ENCODE results near the gene PAXX.
"Not testable (repeated sequence)": the region's sequence is repeated elsewhere in the genome, so short reads cannot be mapped to it uniquely, and the experiment has no call there.

The PAXX gene

DNA sequence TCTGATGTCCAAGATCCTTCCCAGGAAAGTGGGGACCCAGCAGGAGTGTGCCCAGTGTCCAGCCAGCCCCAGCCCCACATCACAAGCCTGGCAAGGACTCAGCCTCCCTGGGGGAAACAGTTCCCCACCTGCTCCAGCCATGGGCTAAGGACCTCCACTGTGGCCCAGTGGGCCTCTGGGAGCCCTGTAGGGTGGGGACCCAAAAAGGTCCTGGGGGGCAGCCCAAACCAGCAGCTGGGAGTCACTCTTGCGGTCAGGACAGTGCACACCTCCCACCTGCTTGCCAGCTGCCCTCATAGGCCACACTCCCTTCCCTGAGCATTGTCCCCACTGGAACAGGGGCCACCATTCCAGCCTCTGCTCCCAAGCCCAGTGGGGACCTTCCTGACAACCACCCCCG, 34.2 kb downstream of the PAXX start:
- H3K4me1 ChIP-seq (ENCODE audit: insufficient read depth, low read length): no peaks in the 10 kb centered on the region; the same call in 1 of the 2 replicates
- no peak overlapping the region for H3K9ac ChIP-seq (ENCODE audit: low read depth, low read length)
- H3K36me3 ChIP-seq (ENCODE audit: insufficient read depth, low read length): no peaks in the 10 kb centered on the region
- no peaks in the 10 kb centered on the region for H3K9me3 ChIP-seq (ENCODE audit: control insufficient read depth, insufficient read depth, low read length)

DNA sequence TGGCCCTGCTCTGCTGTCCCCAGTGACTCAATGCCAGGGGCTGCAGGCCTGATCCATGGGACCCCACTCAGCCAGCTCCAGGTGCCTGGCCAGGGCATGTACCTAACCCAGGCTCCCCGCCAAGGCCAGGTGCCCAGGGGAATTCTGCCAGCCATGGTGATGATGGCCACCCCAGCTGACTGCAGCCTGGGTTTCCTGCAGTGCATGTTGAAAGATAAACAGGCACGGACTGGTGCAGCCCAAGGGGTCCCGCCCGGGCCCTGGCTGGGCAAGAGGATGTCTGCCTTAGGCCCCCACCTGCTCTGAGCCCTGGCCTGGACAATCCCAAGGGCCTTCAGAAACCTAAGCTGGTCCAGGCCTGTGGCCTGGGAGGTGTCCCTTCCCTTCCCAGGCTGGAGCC, 34.6 kb downstream of the PAXX start:
- H3K4me1 ChIP-seq (ENCODE audit: insufficient read depth, low read length): no peaks in the 10 kb centered on the region; the same call in 1 of the 2 replicates
- H3K36me3 ChIP-seq (ENCODE audit: insufficient read depth, low read length): no peaks in the 10 kb centered on the region
- H3K9me3 ChIP-seq (ENCODE audit: control insufficient read depth, insufficient read depth, low read length): no peaks in the 10 kb centered on the region
- no peak overlapping the region for H3K9ac ChIP-seq (ENCODE audit: low read depth, low read length)

DNA sequence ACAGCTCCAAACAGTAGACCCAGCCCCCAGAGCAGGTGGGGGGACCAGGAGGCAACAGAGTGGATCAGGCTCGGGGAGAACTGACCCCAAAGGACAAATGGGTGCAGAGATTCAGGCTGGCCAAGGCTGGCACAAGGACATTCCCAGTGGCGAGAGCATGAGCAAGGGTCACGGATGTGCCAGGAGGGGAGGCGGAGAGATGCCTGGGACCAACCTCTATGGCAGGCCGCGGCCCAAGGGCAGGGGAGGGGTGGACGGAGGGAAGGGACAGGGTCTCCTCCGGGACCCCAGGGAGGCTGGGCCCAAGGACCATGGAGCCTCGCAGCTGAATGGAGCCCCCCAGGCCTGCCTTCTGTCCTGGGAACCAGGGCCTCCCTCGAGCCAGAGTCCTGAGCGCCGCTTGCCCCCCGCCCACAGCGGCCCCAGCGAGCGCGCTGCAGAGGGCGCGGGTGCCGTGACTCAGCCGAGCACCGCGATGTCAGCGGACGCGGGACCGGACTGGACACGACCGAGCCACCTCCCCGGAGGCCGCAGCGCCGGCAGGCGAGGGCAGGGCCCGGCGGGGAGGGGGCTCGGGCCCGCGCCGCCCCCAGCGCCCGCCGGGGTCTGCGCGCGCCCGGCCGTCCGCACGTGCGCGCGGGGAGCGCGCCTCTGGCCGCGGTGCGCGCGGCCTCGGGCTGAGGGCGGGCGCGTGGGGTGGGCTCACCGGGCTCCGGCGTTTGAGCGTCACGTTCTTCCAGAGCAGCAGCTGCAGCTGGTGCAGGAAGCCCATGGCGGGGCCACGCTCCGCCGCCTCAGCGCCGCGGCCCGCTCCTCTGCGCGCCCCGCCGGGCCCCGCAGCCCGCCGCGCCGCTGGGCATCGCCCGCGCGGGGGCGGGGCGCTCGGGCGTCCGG, 35.4 kb downstream of the PAXX start, which contains the start of gene ABCA2:
TSS of gene ABCA2 (minus strand) at position 869 of the 894 bp plus-strand sequence. CDS start at position 772, 97 bp downstream.
- Histone ChIP-seq H3K4me1 (ENCODE audit: insufficient read depth, low read length) (no peaks in the 10 kb centered on the region; the same call in 1 of the 2 replicates), H3K9ac (ENCODE audit: low read depth, low read length) (peak within 1 kb of the TSS; percentile 61), H3K36me3 (ENCODE audit: insufficient read depth, low read length) (no peaks in the 10 kb centered on the region), H3K9me3 (ENCODE audit: control insufficient read depth, insufficient read depth, low read length) (no peaks in the 10 kb centered on the region)

DNA sequence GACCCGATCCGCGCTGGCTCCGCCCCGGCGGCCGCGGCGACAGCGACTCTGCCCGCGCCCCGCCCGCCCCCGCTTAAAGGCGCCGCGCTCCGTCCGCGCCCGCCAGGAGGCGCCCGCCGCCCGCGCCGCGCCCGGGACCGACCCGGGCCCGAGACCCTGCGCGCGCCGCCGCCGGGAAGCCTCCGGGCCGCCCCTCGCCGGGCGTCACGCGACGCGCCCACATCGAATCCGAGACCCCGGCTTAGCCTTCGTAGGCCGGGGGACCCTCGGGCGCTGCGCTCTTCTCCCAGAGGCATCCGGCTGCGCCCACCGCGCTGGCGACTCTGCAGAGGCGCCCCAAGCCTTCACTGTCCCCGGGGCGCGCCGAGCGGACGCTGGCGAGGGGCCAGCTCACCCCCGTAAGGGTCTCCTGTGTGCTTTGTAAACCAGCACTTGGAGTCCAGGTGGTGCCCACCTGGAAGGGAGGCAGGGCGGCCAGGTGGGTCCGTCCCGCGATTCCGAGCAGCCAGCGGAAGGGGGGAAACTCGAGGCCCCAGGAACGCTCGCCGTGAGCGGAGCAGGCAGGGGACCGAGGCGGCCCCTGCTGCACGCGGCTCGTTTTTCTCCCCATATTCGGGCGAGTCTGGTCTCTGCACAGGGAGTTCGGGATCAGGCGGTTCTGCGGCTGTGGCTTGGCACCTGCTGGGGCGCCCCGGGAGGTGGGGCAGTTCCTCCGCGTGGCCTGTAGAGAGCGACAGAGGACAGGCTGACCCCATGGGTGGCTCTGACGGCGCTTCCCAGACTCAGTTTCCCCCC, 36.2 kb downstream of the PAXX start:
- Histone ChIP-seq H3K9me3 (ENCODE audit: control insufficient read depth, insufficient read depth, low read length) (no peaks in the 10 kb centered on the region), H3K4me1 (ENCODE audit: insufficient read depth, low read length) (no peaks in the 10 kb centered on the region; the same call in 1 of the 2 replicates), H3K36me3 (ENCODE audit: insufficient read depth, low read length) (no peaks in the 10 kb centered on the region), H3K9ac (ENCODE audit: low read depth, low read length) (peak overlapping the region; percentile 61)

DNA sequence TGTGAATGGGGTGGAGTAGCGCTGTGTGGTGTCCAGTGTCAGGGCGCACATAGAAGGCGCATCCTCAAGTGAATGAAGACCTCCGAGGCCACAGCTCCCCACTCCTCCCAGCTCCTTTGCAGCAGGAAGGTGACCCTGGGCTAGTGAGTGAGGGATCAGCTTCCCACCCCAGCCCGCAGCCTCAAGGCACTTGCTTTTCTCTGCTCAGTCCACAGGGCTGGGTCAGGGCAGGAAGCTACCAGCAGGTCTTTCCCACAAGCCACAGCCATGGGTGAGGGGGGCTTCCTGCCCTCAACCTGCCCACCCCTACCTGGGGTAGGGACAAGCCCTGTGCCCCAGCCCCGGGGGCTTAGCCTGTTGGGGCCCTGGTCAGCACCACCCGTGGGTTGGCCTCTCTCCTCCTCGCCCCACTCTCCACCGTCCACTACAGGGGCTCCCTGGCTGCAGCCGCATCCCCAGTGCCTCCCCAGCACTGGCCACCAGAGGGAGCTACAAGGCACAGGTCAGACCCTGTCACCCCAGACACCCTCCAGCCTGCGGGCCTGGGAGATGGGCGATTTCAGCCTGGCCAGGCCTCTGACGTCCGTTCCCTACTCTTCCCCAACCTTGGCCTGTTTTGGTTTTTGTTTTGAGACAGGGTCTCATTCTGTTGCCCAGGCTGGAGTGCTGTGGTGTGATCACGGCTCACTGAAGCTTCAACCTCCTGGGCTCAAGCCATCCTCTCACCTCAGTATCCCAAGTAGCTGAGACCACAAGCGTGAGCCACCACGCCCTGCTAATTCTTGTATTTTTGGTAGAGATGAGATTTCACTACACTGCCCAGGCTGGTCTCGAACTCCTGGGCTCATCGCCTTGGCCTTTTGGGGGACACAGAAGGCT, 37.1 kb downstream of the PAXX start:
- no peaks in the 10 kb centered on the region for H3K9me3 ChIP-seq (ENCODE audit: control insufficient read depth, insufficient read depth, low read length)
- no peaks in the 10 kb centered on the region; the same call in 1 of the 2 replicates for H3K4me1 ChIP-seq (ENCODE audit: insufficient read depth, low read length)
- peak overlapping the region; percentile 61; the same call in 1 of the 2 replicates for H3K9ac ChIP-seq (ENCODE audit: low read depth, low read length)
- no peaks in the 10 kb centered on the region for H3K36me3 ChIP-seq (ENCODE audit: insufficient read depth, low read length)

DNA sequence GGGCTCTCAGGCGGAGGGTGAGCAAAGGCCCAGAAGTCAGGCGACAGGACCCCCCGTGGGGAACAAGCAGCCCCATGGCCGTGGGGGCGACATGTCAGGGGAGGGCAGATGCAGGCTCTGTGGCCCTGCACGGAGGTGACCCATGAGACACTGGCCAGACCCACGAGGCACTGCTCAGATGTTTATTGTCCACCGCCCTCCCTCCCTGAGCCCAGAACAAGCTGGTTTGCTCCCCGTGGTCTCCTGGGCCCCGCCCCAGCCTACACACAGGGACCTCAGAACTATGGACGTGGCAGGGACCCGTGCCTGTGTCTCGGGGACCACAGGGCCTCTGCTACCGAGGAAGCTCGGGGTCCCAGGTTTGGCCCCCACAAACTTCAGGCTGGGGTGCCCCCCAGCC, 37.8 kb downstream of the PAXX start:
- Histone ChIP-seq H3K9ac (ENCODE audit: low read depth, low read length) (no peak overlapping the region), H3K4me1 (ENCODE audit: insufficient read depth, low read length) (no peaks in the 10 kb centered on the region; the same call in 1 of the 2 replicates), H3K9me3 (ENCODE audit: control insufficient read depth, insufficient read depth, low read length) (no peaks in the 10 kb centered on the region), H3K36me3 (ENCODE audit: insufficient read depth, low read length) (no peaks in the 10 kb centered on the region)

DNA sequence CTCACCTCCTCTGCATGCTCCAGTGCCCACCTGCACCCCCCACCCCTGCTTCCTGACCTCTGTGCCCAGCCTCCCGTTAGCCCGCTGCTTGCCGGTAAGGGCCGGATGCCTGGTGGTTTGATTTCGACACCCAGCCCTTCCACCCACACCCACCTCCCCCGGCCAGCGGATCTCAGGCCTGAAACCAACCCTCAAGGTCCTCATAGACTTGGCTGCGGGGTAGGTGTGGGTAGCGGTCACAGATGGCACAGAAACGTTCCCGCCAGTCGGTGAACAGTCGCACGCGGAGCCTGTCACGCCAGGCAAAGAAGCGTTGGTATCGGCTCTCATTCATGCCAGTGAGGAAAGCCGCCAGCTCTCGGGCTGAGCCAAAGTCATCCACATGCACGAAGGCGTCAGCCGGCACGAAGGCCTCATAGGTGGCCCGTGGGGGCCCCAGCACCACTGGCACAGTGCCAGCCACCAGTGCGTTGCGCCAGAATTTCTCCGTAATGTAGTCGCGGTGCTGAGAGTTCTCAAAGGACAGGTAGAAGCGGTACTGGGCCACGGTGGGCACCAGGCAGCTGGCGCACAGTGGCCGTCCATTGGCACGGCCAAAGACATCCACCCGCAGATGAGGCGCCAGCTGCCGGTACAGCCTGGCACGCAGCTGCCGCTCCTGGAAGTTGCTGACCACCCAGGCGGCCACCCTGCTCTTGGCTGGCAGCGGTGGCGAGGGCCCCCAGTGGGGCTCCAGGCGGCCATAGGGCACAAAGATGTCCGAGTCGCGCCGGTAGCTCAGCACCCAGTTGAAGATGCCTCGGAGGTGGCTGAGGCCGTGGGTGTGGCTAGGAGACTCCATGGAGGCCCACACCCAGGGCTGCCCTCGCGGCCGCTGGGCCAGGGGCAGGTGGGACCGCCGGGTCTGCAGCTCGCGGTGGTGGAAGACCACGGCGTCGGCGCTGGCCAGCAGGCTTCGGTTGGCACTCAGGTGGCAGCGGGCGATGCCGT, 38.6 kb downstream of the PAXX start:
- Histone ChIP-seq H3K4me1 (ENCODE audit: insufficient read depth, low read length) (no peaks in the 10 kb centered on the region; the same call in 1 of the 2 replicates), H3K9me3 (ENCODE audit: control insufficient read depth, insufficient read depth, low read length) (no peaks in the 10 kb centered on the region), H3K36me3 (ENCODE audit: insufficient read depth, low read length) (no peaks in the 10 kb centered on the region), H3K9ac (ENCODE audit: low read depth, low read length) (no peak overlapping the region)

DNA sequence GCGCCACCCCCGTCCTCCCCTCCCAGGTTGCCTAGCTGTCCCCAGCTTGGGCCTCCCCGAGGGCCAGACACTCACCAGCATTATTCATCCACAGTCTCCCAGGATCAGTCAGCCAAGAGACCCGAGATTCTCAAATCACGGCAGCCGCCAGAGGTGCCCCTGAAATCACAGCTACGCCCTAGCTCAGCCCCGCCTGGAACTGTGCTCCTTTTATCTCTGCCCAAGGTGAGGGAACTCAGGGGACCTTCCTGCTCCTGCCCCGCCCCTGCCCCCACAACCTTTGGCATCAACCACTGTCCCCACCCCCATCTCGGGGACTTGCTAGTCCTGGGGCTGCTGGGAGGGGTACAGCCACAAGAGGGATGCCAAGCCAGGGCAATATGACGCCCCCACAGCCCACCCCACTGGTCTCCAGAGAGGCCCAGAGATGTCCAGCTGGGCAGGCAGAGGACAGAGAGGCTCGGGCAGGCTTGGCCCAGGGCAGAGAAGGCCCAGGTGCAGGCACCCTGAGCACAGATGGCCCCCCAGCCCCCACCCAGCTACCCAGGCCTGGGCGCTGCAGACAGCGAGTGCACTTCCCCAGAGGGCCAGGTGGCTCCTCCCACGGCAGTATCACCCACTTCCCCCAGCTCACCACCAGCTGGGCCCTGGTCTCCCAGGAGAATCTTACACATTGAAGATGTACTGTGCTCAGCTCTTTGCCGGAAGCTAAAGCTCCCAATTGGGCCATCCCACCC, 39.9 kb downstream of the PAXX start, which contains the start of gene FUT7:
TSS of gene FUT7 (minus strand) at position 185 of the 737 bp plus-strand sequence. CDS start at position 88, 97 bp downstream.
- Histone ChIP-seq H3K9ac (ENCODE audit: low read depth, low read length) (no peak within 1 kb of the TSS), H3K36me3 (ENCODE audit: insufficient read depth, low read length) (no peaks in the 10 kb centered on the region), H3K4me1 (ENCODE audit: insufficient read depth, low read length) (no peaks in the 10 kb centered on the region; the same call in 1 of the 2 replicates), H3K9me3 (ENCODE audit: control insufficient read depth, insufficient read depth, low read length) (no peaks in the 10 kb centered on the region)

DNA sequence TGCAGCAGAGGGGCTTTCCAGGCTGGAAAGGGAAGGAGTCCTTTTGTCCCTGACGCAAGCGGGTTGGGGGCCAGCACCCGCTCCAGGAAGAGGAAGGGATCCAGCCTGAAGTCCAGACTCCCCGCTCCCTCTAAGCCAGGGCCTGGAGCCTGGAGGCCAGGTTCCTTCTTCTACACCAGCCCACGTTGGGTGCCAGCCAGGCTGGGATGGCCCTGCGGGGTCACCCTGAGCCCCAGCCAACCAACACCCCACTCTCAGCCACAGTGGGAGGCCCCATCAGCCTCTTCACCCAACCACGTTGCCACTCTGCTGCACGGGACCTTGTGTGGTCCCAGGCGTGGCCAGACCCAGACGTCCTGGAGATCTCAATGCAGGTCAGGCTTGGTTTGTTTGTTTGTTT, 40.6 kb downstream of the PAXX start:
- H3K9ac ChIP-seq (ENCODE audit: low read depth, low read length): no peak overlapping the region
- H3K4me1 ChIP-seq (ENCODE audit: insufficient read depth, low read length): no peaks in the 10 kb centered on the region; the same call in 1 of the 2 replicates
- H3K9me3 ChIP-seq (ENCODE audit: control insufficient read depth, insufficient read depth, low read length): no peaks in the 10 kb centered on the region
- H3K36me3 ChIP-seq (ENCODE audit: insufficient read depth, low read length): no peaks in the 10 kb centered on the region

DNA sequence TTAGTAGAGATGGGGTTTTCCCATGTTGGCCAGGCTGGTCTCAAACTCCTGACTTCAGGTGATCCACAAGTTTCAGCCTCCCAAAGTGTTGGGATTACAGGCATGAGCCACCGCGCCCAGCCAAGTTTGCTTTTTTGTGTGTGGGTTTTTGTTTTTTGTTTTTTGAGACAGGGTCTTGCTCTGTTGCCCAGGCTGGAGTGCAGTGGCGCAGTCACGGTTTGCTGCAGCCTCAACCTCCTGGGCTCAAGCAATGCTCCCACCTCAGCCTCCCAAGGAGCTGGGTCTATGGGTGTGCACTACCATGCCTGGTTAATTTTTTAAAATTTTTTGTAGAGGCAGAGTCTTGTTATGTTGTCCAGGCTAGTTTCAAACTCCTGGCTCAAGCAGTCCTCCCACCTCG, 41.3 kb downstream of the PAXX start:
- not testable (repeated sequence) for H3K9me3 ChIP-seq (ENCODE audit: control insufficient read depth, insufficient read depth, low read length); H3K9ac ChIP-seq (ENCODE audit: low read depth, low read length); H3K4me1 ChIP-seq (ENCODE audit: insufficient read depth, low read length); H3K36me3 ChIP-seq (ENCODE audit: insufficient read depth, low read length)

DNA sequence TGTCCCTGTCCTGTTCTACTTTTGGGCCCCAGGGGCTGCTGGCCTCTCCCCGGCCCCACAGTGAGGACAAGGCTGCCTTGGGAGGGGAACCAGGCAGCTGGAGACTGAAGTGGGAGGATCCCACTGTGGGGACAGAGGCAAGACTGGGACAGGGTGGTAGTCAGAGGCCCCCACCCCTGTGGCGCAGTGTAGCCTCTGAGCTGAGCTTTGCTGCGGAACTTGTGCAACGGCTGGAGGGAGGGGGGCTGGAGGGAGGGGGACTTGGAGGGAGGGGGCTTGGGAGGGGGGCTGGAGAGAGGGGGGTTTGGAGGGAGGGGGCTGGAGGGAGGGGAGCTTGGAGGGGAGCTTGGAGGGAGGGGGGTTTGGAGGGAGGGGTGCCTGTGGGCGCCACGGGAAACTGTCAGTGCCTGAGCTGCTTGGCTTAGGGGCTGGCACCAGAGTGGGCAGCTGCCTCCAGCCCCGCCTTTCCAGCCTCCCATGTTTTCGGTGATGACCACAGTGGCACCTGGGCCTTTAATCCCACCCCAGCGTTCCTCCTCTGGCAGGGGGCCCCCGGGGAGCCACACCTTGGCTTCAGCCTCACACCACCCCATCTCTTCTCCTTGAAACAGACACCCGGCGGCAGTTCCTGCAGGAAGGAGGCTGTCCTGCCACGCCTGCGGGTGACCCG, 42.0 kb downstream of the PAXX start:
- Histone ChIP-seq H3K9ac (ENCODE audit: low read depth, low read length) (no peak overlapping the region), H3K36me3 (ENCODE audit: insufficient read depth, low read length) (no peaks in the 10 kb centered on the region), H3K9me3 (ENCODE audit: control insufficient read depth, insufficient read depth, low read length) (no peaks in the 10 kb centered on the region), H3K4me1 (ENCODE audit: insufficient read depth, low read length) (no peaks in the 10 kb centered on the region)

Data from ES-I3 (cell line).